Astrocyte (in vitro differentiated cells and primary cell): ENCODE data around the gene ALOX15.

Experiments
- EZH2 ChIP-seq: IDR thresholded peaks from 2 replicates; pipeline ENCODE4 v1.6.1; 2012; ENCODE audit warnings: mild to moderate bottlenecking, low read length, inconsistent platforms; ENCODE audit not compliant: insufficient read depth
- TF ChIP-seq, protein P1 (sequence below): IDR thresholded peaks from 2 replicates; pipeline ENCODE4 v1.5.1; 2011; ENCODE audit warnings: low read depth, mild to moderate bottlenecking, inconsistent platforms, low read length, moderate library complexity; ENCODE audit not compliant: insufficient read depth

- TF ChIP-seq, protein P1, sequence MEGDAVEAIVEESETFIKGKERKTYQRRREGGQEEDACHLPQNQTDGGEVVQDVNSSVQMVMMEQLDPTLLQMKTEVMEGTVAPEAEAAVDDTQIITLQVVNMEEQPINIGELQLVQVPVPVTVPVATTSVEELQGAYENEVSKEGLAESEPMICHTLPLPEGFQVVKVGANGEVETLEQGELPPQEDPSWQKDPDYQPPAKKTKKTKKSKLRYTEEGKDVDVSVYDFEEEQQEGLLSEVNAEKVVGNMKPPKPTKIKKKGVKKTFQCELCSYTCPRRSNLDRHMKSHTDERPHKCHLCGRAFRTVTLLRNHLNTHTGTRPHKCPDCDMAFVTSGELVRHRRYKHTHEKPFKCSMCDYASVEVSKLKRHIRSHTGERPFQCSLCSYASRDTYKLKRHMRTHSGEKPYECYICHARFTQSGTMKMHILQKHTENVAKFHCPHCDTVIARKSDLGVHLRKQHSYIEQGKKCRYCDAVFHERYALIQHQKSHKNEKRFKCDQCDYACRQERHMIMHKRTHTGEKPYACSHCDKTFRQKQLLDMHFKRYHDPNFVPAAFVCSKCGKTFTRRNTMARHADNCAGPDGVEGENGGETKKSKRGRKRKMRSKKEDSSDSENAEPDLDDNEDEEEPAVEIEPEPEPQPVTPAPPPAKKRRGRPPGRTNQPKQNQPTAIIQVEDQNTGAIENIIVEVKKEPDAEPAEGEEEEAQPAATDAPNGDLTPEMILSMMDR, result no peak
- TF ChIP-seq EZH2, result peak; percentile 90
Measured at GRCh38 chr17:4584101-4584916, 57.2 kb downstream of the ALOX15 start, which contains the start of gene SMTNL2.
